Calu3 (cell line): ENCODE measurements around the gene TESK2. TPM values are rescaled to one million over a fixed set of nuclear protein-coding genes. Genes with fewer than 3 reads are reported as not detected.
A peak's percentile ranks its signal among the peaks of the same experiment; 100 is the strongest.

Experiments
- BruUV-seq: library from RNA; stranded (reverse); fragments of 400-500 nt; replicated peaks from 2 replicates; lab custom pipeline; 2021; lab: Mats Ljungman, UMichigan
- CTCF ChIA-PET: fragments of 300-600 bp; sonication (Branson Sonifier 250); formaldehyde crosslinking; loops from one replicate; lab custom pipeline; 2022; ENCODE audit warnings: antibody characterized with exemption; lab: Charles Lee
- DNase-seq: peaks from one replicate; pipeline ENCODE4 v3.0.0; 2022
- H3K27ac Mint-ChIP-seq: one replicate; pipeline ENCODE4 v1.8.0; 2022; ENCODE audit warnings: mixed read lengths; ENCODE audit not compliant: unreplicated experiment
- H3K27me3 Mint-ChIP-seq: one replicate; pipeline ENCODE4 v1.8.0; 2022; ENCODE audit warnings: mixed read lengths; ENCODE audit not compliant: unreplicated experiment
- H3K36me3 Mint-ChIP-seq: one replicate; pipeline ENCODE4 v1.8.0; 2022; ENCODE audit warnings: mild to moderate bottlenecking, moderate library complexity, mixed read lengths; ENCODE audit not compliant: insufficient read depth, unreplicated experiment
- H3K4me1 Mint-ChIP-seq: one replicate; pipeline ENCODE4 v1.8.0; 2022; ENCODE audit warnings: mild to moderate bottlenecking, low read depth, mixed read lengths; ENCODE audit not compliant: unreplicated experiment
- H3K4me3 Mint-ChIP-seq: one replicate; pipeline ENCODE4 v1.8.0; 2022; ENCODE audit warnings: mild to moderate bottlenecking, low read depth, moderate library complexity, mixed read lengths; ENCODE audit not compliant: unreplicated experiment
- H3K9me3 Mint-ChIP-seq: one replicate; pipeline ENCODE4 v1.8.0; 2022; ENCODE audit warnings: low read depth, mixed read lengths; ENCODE audit not compliant: unreplicated experiment
- intact Hi-C: fragments of 100-400 bp; cut with micrococcal nuclease; formaldehyde crosslinking; loops from one replicate; pipeline ENCODE4 v1.10.0; 2022; ENCODE audit not compliant: unreplicated experiment
- total RNA-seq: library from RNA; stranded (reverse); gene quantifications from 2 replicates; pipeline ENCODE4 v1.2.3, GENCODE V29; 2022
- TF ChIP-seq, protein P1 (sequence below): fragments of 200-600 bp; IDR thresholded peaks from one replicate; pipeline ENCODE4 v1.8.0; 2022; ENCODE audit warnings: antibody characterized with exemption; ENCODE audit not compliant: unreplicated experiment

Gene TESK2
- total RNA-seq, 1 experiment from 2014 or later, result 2.3 TPM

DNA sequence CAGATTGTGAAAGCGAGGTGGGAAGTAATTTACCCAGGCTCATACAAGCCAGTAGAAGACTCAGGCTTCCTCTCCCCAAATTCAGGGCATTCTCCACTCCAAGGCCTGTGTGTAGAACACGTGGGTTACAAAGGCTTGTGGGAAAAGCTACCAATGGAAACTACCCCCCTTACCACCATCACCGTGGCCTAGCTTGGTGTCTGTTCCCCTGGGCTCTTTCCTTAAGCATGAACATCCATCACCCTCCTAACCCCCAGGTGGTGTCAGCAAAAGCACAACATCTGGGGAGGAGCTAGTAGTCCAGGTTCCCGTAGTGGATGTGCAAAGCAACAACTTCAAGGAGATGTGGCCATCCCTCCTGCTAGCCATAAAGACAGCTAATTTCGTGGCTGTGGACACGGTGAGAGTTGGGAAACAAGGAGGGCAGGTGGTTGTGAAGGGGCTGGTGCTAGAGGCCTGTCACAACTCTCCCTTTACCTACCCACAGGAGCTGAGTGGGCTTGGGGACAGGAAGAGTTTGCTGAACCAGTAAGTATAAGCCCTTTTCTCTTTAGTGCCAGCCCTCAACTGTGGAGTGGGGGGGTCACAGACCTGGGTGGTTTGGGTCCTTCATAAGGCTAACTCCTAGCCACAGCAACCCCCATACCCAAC, 150.0 kb downstream of the TESK2 start:
- TF ChIP-seq, protein P1, sequence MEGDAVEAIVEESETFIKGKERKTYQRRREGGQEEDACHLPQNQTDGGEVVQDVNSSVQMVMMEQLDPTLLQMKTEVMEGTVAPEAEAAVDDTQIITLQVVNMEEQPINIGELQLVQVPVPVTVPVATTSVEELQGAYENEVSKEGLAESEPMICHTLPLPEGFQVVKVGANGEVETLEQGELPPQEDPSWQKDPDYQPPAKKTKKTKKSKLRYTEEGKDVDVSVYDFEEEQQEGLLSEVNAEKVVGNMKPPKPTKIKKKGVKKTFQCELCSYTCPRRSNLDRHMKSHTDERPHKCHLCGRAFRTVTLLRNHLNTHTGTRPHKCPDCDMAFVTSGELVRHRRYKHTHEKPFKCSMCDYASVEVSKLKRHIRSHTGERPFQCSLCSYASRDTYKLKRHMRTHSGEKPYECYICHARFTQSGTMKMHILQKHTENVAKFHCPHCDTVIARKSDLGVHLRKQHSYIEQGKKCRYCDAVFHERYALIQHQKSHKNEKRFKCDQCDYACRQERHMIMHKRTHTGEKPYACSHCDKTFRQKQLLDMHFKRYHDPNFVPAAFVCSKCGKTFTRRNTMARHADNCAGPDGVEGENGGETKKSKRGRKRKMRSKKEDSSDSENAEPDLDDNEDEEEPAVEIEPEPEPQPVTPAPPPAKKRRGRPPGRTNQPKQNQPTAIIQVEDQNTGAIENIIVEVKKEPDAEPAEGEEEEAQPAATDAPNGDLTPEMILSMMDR, result no peak
- peak overlapping the region; percentile 84 for H3K4me3 Mint-ChIP-seq
- BruUV-seq, result no TSS peak
- intact Hi-C loops, result no loop called here
- H3K4me1 Mint-ChIP-seq, result peaks cover 28% of the 10 kb centered on the region
- H3K36me3 Mint-ChIP-seq, result peaks cover 29% of the 10 kb centered on the region
- peaks cover 4% of the 10 kb centered on the region for H3K9me3 Mint-ChIP-seq
- no peaks in the 10 kb centered on the region for H3K27me3 Mint-ChIP-seq
- peak overlapping the region; percentile 75 for H3K27ac Mint-ChIP-seq
- CTCF ChIA-PET, result interaction anchor here (0.9 to 2.6 kb wide), 8 partner anchors 11 to 1973 kb away, joined by 3 to 30 read pairs (median 10); partner anchors contain the start of genes HPDL, STIL, TESK2 and UROD
- no peak for DNase-seq

DNA sequence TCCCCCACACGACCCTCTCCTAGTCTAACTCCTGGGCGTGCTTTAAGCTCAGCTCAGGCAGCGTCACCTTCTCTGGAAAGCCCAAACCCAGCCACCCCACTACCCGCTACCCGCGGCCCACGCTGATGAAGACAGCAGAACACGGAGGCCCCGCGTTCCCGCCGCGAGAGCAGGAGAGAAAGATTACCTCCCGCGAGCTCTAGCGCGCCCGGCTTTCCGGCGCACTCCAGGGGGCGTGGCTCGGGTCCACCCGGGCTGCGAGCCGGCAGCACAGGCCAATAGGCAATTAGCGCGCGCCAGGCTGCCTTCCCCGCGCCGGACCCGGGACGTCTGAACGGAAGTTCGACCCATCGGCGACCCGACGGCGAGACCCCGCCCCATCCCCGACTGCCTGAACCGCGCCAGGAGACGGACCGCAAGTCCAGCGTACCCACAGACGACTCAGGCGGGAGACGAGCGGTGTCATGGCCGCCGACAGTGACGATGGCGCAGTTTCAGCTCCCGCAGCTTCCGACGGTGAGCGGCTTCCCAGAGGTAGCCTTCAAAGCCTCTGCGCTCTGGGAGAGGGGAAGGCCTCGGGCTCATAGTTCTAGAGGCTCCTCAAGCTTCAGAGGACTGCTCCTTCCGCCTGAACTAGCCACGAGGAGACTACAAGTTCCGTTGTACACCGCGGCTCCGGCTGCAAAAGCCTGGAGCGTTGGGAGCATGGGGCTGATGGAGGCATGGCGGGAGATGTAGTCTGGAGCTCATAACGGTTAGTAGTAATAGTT, 151.0 kb downstream of the TESK2 start, which contains the start of the genes MUTYH and TOE1:
TSS of gene MUTYH (minus strand) at position 652 of the 770 bp plus-strand sequence. CDS start 5,935 bp downstream, outside the sequence.
TSS of gene TOE1 (plus strand) at position 382 of the 770 bp plus-strand sequence. CDS start at position 465, 83 bp downstream.
- CTCF ChIA-PET, result interaction anchor here (0.5 to 2.6 kb wide), 11 partner anchors 11 to 553 kb away, joined by 3 to 30 read pairs (median 5); partner anchors contain the start of genes CCDC163, HPDL, MMACHC and TESK2
- intact Hi-C loops, result no loop called here
- H3K36me3 Mint-ChIP-seq, result peaks cover 29% of the 10 kb centered on the region
- DNase-seq, result peak; percentile 98
- H3K27me3 Mint-ChIP-seq, result no peaks in the 10 kb centered on the region
- TF ChIP-seq, protein P1, result no peak
- H3K27ac Mint-ChIP-seq, result peak within 1 kb of the TSS; percentile 75
- H3K4me3 Mint-ChIP-seq, result peak within 1 kb of the TSS; percentile 84
- H3K9me3 Mint-ChIP-seq, result peaks cover 4% of the 10 kb centered on the region
- H3K4me1 Mint-ChIP-seq, result peaks cover 38% of the 10 kb centered on the region
- no TSS peak for BruUV-seq

DNA sequence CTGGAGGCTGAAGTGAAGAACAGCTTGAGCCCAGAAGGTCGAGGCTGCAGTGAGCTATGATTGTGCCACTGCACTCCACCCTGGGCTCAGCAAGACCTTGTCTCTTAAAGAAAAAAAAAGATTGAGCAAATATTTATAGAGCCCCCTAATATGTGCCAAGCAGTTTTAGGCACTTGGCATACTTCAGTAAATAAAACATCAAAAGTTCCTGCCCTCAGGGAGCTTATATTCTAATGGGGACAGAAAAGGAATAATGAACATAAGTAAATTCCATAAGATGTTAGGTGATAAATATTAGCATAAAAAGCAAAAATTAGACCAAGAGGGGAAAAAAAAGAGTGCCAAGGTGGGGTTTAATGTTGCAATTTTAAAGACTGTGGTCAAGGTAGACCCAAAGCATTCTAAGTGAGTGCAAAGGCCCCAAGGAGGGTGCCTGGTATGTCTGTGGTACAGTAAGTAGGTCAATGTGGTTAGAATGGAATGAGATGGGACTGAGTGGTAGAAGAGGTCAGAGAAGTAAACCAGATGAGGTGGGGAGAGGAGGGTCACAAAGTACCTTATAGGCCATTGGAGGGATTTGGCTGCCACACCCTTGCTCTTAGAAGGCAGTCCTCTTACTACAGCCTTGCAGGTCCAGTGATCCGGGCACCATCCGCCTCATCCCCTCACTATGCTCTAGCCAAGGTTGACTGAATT, 153.2 kb downstream of the TESK2 start:
- H3K27me3 Mint-ChIP-seq, result no peaks in the 10 kb centered on the region
- DNase-seq, result no peak
- H3K4me3 Mint-ChIP-seq, result peak overlapping the region; percentile 84
- peak overlapping the region; percentile 75 for H3K27ac Mint-ChIP-seq
- peaks cover 4% of the 10 kb centered on the region for H3K9me3 Mint-ChIP-seq
- no TSS peak for BruUV-seq
- peaks cover 29% of the 10 kb centered on the region for H3K36me3 Mint-ChIP-seq
- H3K4me1 Mint-ChIP-seq, result peaks cover 44% of the 10 kb centered on the region
- intact Hi-C loops, result no loop called here
- TF ChIP-seq, protein P1, result no peak
- CTCF ChIA-PET, result no interaction called here

DNA sequence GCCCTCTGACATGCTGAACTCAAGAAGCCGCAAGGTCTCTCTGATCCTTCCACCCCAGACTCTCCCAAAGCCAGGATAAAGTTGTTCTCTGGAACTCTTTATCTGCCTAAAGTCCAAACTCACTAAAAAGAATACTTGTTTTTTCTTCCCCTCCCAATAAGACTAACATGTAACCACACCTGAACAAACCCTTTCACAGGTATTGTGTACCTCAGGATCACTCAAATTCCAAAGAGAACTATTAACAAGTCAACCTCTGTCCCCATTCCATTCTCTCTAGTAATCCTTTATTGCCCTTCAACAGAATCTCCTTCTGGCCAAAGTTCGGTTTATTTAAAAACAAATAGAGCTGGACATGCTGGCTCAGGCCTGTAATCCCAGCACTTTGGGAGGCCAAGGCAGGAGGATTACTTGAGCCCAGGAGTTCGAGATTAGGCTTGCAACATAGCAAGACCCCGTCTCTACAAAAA, 155.1 kb downstream of the TESK2 start:
- H3K27ac Mint-ChIP-seq, result peak overlapping the region; percentile 37
- TF ChIP-seq, protein P1, result no peak
- no TSS peak for BruUV-seq
- H3K27me3 Mint-ChIP-seq, result no peaks in the 10 kb centered on the region
- peak overlapping the region; percentile 15 for H3K4me3 Mint-ChIP-seq
- no peak for DNase-seq
- CTCF ChIA-PET, result interaction anchor here (0.6 to 1.1 kb wide), 2 partner anchors 11 to 22 kb away, joined by 3 read pairs; no protein-coding TSS in a partner anchor
- peaks cover 44% of the 10 kb centered on the region for H3K4me1 Mint-ChIP-seq
- peaks cover 4% of the 10 kb centered on the region for H3K9me3 Mint-ChIP-seq
- H3K36me3 Mint-ChIP-seq, result peaks cover 30% of the 10 kb centered on the region
- intact Hi-C loops, result no loop called here
